Measurements from ENCODE around the gene PTPRN2.

Gene PTPRN2

GRCh38 chr7:157715071-157715937, 872.3 kb downstream of the PTPRN2 start:
- no peak for TF ChIP-seq CTCF (conservative IDR thresholded peaks at IDR 0.05; ENCODE audit: low read depth, low read length)
- DNase-seq (ENCODE audit: low read depth) = no peak
- H3K4me3 ChIP-seq (ENCODE audit: low read depth, low read length) = no peak overlapping the region

GRCh38 chr7:157714166-157715070, 873.2 kb downstream of the PTPRN2 start:
- TF ChIP-seq CTCF (conservative IDR thresholded peaks at IDR 0.05; ENCODE audit: low read depth, low read length) = no peak
- H3K4me3 ChIP-seq (ENCODE audit: low read depth, low read length) = no peak overlapping the region
- no peak for DNase-seq (ENCODE audit: low read depth)

GRCh38 chr7:157713591-157713990, 874.0 kb downstream of the PTPRN2 start:
- TF ChIP-seq CTCF (conservative IDR thresholded peaks at IDR 0.05; ENCODE audit: low read depth, low read length) = no peak
- H3K4me3 ChIP-seq (ENCODE audit: low read depth, low read length) = no peak overlapping the region
- no peak for DNase-seq (ENCODE audit: low read depth)

- no peak overlapping the region for H3K4me3 ChIP-seq (ENCODE audit: low read depth, low read length)
- no peak for TF ChIP-seq CTCF (conservative IDR thresholded peaks at IDR 0.05; ENCODE audit: low read depth, low read length)
- no peak for DNase-seq (ENCODE audit: low read depth)
Observed at GRCh38 chr7:157712666-157713235, 874.9 kb downstream of the PTPRN2 start.

- no peak for DNase-seq (ENCODE audit: low read depth)
- no peak for TF ChIP-seq CTCF (conservative IDR thresholded peaks at IDR 0.05; ENCODE audit: low read depth, low read length)
- H3K4me3 ChIP-seq (ENCODE audit: low read depth, low read length) = no peak overlapping the region
Observed at GRCh38 chr7:157711353-157711888, 876.2 kb downstream of the PTPRN2 start.

GRCh38 chr7:157710396-157710795, 877.2 kb downstream of the PTPRN2 start:
- DNase-seq (ENCODE audit: low read depth) = no peak
- H3K4me3 ChIP-seq (ENCODE audit: low read depth, low read length) = no peak overlapping the region
- no peak for TF ChIP-seq CTCF (conservative IDR thresholded peaks at IDR 0.05; ENCODE audit: low read depth, low read length)

All from choroid plexus epithelial cell (primary cell).